GM12891 (cell line): ENCODE data around the gene PTPRCAP.

ENCODE experiments used
- DNase-seq: peaks from one replicate; pipeline ENCODE4 v3.0.0; 2011; ENCODE audit warnings: low spot score; ENCODE audit not compliant: insufficient read length
- FAIRE-seq: peaks from 2 replicates; lab custom pipeline; 2011; peaks lifted over from hg19 to GRCh38; lab: Jason Lieb, UNC
- PAX5 ChIP-seq: IDR thresholded peaks from 2 replicates; pipeline ENCODE4 v1.6.1; 2011; ENCODE audit warnings: low read length, moderate library complexity, mild to moderate bottlenecking; ENCODE audit not compliant: insufficient read depth, severe bottlenecking
- POLR2A ChIP-seq: IDR thresholded peaks from 2 replicates; pipeline ENCODE4 v1.6.1; 2011; ENCODE audit warnings: low read depth, low read length, control low read depth
- POLR2AphosphoS5 ChIP-seq: IDR thresholded peaks from 2 replicates; pipeline ENCODE4 v1.6.1; 2011; ENCODE audit warnings: low read depth, low read length, control low read depth
- POU2F2 ChIP-seq: IDR thresholded peaks from 2 replicates; pipeline ENCODE4 v1.6.1; 2011; ENCODE audit warnings: low read depth, mild to moderate bottlenecking, control low read depth, low read length, moderate library complexity
- SPI1 ChIP-seq: IDR thresholded peaks from 2 replicates; pipeline ENCODE4 v1.6.1; 2011; ENCODE audit warnings: low read depth, low read length, control low read depth
- TAF1 ChIP-seq: IDR thresholded peaks from 2 replicates; pipeline ENCODE4 v1.6.1; 2011; ENCODE audit warnings: low read depth, low read length, control low read depth

The PTPRCAP gene

GRCh38 chr11:67418476-67419281 is 18.8 kb downstream of the PTPRCAP start:
- TF ChIP-seq POLR2AphosphoS5 (no peak), SPI1 (peak; percentile 83)
- DNase-seq (no peak), FAIRE-seq (peak; percentile 60)

GRCh38 chr11:67417425-67417824 is 20.1 kb downstream of the PTPRCAP start:
- no peak for FAIRE-seq
- no peak for DNase-seq
- TF ChIP-seq POLR2AphosphoS5, result no peak
- TF ChIP-seq TAF1, result no peak
- no peak for TF ChIP-seq SPI1
- no peak for TF ChIP-seq POU2F2
- TF ChIP-seq POLR2A, result no peak
- TF ChIP-seq PAX5, result no peak

GRCh38 chr11:67416416-67417335 is 20.8 kb downstream of the PTPRCAP start:
- DNase-seq (no peak), FAIRE-seq (peak; percentile 72)
- TF ChIP-seq POLR2AphosphoS5 (no peak), SPI1 (no peak), POU2F2 (no peak), PAX5 (no peak), TAF1 (no peak), POLR2A (no peak)

- no peak for DNase-seq
- no peak for FAIRE-seq
- TF ChIP-seq POU2F2 (no peak), SPI1 (no peak), POLR2A (no peak), POLR2AphosphoS5 (no peak), PAX5 (no peak), TAF1 (no peak)
Measured at GRCh38 chr11:67415501-67416304, 21.8 kb downstream of the PTPRCAP start, which contains the start of gene CARNS1. Gene CARNS1, plus strand, starts transcription at chr11:67415678. Its CDS starts 522 bp downstream, at chr11:67416200.

- no peak for TF ChIP-seq TAF1
- TF ChIP-seq POLR2AphosphoS5, result no peak
- no peak for TF ChIP-seq POLR2A
- TF ChIP-seq POU2F2, result no peak
- TF ChIP-seq SPI1, result no peak
- TF ChIP-seq PAX5, result no peak
- FAIRE-seq, result no peak
- DNase-seq, result no peak
Measured at GRCh38 chr11:67413266-67413849, 24.1 kb downstream of the PTPRCAP start.

GRCh38 chr11:67412495-67413179 is 24.8 kb downstream of the PTPRCAP start:
- TF ChIP-seq SPI1 (no peak), TAF1 (no peak), POLR2AphosphoS5 (no peak), POU2F2 (no peak), POLR2A (no peak), PAX5 (no peak)
- DNase-seq (no peak), FAIRE-seq (no peak)

GRCh38 chr11:67411785-67412152 is 25.7 kb downstream of the PTPRCAP start:
- TF ChIP-seq SPI1 (peak; percentile 48; the same call in 1 of the 2 replicates), POU2F2 (no peak), POLR2A (no peak)
- no peak for DNase-seq
- FAIRE-seq, result peak; percentile 62

- FAIRE-seq, result no peak
- DNase-seq, result no peak
- TF ChIP-seq POU2F2 (no peak), TAF1 (no peak), POLR2AphosphoS5 (no peak), SPI1 (no peak), POLR2A (no peak), PAX5 (no peak)
Measured at GRCh38 chr11:67410984-67411784, 26.3 kb downstream of the PTPRCAP start.
